Ecto neural progenitor cell (in vitro differentiated cells): ENCODE measurements around the gene MAGEB6.
"Not testable (repeated sequence)": the region's sequence is repeated elsewhere in the genome, so short reads cannot be mapped to it uniquely, and the experiment has no call there.

Experiments
- DNase-seq: peaks from one replicate; pipeline ENCODE4 v3.0.0-alpha.2; 2018; ENCODE audit warnings: low spot score

MAGEB6 gene, protein sequence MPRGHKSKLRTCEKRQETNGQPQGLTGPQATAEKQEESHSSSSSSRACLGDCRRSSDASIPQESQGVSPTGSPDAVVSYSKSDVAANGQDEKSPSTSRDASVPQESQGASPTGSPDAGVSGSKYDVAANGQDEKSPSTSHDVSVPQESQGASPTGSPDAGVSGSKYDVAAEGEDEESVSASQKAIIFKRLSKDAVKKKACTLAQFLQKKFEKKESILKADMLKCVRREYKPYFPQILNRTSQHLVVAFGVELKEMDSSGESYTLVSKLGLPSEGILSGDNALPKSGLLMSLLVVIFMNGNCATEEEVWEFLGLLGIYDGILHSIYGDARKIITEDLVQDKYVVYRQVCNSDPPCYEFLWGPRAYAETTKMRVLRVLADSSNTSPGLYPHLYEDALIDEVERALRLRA

DNA sequence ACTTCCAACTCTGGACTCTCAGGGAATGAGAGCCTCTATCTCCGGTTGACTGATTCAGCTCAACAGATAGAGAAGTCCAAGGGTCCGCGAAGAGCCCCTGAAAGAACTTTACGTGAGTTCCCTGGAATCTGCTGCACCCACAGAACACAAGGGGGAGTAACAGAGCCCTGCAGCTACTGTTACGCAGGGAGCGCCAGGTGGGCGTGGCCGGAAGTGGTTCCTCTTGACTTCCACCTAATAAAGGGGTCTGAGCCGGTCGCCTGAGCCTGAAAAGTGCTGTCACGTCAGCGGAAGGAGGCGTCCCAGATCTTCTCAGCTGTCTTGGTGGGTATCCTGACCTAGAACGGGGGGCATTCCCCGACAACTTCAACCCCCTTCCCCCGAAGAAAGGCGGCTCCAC, at the start of gene MAGEB6:
MAGEB6 (plus strand) TSS at position 237 of the 400 bp plus-strand sequence. CDS start 1,407 bp downstream, outside the sequence.
- no peak for DNase-seq

DNA sequence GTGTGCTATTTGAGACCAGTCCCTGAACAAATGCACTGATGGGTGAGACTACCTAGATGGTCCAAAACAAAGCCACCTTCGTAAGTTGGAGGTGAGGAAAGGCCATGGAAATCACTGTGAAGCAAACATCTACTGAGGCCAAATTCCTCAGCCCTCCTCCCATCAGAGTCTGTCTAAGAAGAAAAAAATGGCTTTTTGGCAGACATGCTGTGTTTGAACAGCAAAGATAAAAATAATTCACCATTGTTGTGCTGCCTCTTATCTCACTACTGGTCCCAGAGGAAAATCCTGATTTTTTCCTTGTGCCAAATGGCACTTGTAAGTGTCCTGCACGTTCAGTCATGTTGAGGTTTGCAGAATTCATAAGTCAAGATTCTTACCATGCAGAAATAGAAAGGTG, 46.2 kb upstream of the MAGEB6 start:
- DNase-seq: no peak

DNA sequence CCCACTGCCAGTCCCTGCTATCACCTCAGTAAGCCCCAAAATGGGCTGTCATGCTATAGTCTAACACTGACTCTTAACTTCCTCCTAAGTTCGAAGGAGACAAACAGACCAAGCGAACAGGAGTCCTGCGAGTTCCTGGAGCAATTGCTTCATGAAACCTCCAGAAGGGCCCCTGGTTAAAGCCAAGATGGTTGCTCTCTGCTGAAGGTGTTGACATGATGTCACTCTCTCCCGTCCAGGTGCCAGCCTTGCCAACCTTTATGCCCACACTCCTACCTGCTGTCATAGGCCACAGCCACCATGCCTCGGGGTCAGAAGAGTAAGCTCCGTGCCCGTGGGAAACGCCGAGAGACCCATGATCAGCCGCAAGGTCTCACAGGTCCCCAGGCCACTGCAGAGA, 31.9 kb upstream of the MAGEB6 start, which contains the start of gene MAGEB6B:
MAGEB6B (plus strand) TSS at position 301 of the 400 bp plus-strand sequence; CDS start at position 301, 0 bp downstream.
- DNase-seq: no peak

DNA sequence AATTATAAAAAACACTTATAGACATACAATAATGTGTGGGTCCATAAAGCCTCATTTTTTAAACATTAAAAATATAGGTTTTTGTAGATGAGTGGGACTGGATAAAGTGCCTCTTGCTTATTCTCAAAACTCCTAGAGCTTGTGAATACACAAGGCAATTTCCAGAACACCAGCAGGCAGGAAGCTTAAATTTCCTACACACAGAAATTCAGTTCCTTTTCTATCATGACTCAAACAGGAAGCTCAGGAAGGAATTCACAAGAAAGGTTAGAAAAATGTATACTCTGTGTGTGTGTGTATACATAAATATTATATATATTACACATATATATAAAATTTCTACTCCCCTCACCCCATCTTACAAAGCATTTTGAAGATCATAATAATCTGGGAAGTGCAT, 11.3 kb downstream of the MAGEB6 start:
- no peak for DNase-seq

DNA sequence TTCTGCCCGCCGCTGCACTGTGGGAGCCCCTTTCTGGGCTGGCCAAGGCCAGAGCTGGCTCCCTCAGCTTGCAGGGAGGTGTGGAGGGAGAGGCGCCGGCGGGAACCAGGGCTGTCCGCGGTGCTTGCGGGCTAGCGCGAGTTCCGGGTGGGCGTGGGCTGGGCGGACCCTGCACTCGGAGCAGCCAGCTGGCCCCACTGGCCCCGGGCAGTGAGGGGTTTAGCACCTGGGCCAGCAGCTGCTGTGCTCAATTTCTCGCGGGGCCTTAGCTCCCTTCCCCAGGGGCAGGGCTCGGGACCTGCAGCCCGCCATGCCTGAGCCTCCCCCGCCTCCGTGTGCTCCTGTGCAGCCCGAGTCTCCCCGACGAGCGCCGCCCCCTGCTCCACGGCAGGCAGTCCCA, 12.5 kb downstream of the MAGEB6 start:
- not testable (repeated sequence) for DNase-seq

DNA sequence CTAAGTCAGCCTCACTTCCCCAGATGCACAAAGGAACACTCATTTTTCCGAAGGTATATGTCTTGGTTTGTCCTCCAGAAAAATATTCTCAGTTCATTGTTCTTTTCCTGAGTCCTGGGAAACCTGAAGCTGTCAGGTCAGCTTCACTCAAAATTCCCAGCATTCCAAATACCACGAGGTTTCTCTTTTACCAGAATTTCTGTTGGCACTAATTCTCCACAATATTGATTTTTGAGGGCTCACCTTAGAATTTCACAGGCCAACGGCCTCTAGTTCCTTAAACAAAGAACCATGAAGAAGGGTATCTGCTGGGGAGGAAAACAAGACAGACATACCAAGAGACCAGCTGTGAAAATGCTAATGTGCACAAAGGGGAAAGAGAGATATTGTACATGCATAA, 15.8 kb downstream of the MAGEB6 start:
- no peak for DNase-seq

DNA sequence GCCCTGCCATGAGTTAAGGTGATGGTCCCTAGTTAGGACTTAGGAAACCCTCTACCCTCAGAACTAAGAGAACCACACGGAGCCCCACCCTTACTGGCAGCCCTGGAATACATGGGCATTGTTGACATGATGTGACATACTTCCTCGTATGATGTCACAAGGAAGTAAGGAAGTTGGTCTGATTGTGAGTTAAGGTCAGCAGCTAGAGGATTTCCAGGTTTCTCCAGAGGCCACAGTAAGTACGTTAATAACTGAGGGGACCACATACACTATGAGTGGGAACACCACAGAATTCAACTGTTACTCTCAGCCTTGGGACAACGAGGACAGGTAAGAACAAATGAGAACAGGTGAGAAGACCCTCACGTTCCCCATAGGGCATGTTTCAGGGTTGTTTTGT, 23.6 kb downstream of the MAGEB6 start, which contains the start of gene MAGEB5:
MAGEB5 (plus strand) TSS at position 301 of the 400 bp plus-strand sequence. CDS start 1,133 bp downstream, outside the sequence.
- DNase-seq: no peak

DNA sequence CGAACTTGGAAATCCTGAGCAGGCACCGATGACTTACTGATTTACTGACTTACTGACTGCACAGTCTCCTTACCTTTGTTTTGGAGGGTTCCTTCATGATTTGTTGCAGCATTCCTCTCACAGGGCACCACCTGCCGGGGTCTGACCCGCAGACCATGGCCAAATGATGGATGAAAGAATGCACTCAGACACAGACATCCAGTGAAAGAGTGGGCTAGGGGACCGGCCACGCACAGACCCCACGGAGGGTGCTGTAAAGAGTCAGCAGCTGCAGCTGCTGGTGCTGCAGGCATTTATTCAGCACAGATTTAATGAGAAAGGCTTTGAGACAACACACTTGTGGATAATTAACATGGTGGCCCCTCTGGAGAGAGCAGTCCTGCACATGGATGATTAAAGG, 27.1 kb downstream of the MAGEB6 start:
- DNase-seq: no peak

DNA sequence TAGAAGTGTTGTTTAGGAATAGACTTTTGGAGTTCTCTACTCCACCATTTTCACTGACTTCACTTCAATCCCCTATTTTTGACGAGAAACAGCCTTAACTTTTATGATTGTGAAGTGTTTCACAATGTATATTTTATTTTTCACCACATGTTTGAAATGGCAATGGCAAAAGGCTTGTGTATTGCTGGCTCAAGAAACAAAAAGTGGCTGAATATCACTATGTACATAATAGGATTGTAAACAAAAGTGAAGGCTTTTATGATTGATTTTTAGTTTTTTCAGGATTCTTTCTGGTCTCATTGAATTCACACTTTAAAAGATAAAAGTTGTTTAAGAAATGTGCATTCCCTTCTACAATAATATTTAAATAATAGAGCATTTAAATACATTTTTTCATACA, 41.9 kb downstream of the MAGEB6 start:
- DNase-seq: no peak
